GM20431 (cell line): Measurements from ENCODE around the gene EME2.

Experiments
- in situ Hi-C: fragments of 300-500 bp; cut with MseI, MboI; formaldehyde crosslinking; loops from one replicate; pipeline ENCODE4 v1.15.0; 2020; ENCODE audit warnings: low sequenced_read_pairs; ENCODE audit not compliant: unreplicated experiment

EME2 gene

DNA sequence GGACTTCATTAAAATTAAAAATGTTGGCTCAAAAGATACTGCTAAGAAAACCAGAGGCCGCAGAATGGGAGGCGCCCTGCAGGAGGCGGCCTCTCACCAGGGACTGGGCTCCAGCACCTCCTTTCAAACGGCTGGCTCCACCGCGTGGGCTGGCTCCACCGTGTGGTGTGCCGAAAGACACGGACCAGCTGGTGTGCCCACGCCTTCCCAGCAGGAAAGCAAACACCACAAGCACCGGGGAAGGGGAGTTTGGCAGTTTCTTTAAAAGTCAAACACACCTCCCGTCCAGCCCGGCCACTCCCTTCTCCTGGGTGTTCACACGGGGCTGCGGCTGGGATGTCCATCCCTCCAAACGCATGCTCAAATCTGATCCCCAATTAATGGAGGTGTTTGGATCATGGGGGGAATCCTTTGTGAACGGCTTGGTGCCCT, 40.1 kb downstream of the EME2 start:
- in situ Hi-C loops, result no loop called here

DNA sequence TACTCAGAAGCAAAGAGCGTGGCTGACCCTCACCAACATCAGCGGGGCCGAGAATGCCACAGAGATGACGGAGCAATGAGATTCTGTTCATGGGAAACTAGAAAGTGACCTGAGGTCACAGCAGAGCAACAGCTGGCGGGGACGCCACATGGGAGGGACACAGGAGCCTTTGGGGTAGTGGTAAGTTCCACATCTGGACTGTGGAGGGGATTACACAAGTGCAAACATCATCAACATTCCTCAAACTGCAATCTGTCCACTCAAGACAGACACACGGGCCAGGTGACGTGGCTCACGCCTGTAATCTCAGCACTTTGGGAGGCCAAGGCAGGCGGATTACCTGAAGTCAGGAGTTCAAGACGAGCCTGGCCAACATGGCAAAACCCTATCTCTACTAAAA, 42.9 kb downstream of the EME2 start:
- in situ Hi-C loops, result no loop called here

DNA sequence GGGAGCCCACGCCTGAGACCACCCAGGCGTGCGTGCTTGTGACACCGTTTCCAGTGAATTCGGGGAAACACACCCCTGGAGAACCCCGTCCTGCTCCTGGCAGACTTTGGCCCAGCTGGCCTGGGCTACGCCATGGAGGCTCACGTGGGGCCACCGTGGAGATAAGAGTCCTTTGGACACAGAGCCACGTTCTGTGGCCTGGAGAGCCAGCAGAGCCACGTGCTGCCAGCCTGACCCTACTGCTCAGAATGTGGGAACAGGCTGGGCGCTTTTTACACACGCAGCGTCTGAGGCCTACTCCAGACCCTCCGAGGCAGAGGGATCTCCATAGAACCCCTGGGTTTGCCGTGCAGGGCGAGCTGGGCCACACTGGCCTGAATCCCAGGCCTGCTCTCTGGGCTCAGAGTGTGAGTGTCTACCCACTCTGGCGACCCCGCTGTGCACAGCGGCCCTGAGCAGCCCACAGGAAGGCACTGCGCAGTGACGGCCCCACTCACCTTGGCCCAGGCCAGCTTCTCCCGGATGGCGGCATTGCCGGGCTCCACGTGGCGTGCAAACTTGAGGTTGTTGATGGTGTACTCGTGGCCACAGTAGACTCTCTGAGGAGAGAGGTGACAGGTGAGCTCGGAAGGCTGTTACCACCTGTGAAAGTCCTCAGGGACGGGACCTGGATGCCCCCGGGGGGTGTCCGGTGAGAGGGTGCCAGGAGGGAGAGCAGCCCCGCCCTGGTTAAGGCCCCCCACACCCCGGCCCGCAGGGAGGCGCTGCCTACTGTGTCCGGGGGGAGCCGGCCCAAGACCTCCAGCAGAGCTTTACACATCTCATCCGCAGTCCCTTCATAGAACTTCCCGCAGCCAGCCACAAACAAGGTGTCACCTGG, 44.0 kb downstream of the EME2 start:
- in situ Hi-C loops, result no loop called here

DNA sequence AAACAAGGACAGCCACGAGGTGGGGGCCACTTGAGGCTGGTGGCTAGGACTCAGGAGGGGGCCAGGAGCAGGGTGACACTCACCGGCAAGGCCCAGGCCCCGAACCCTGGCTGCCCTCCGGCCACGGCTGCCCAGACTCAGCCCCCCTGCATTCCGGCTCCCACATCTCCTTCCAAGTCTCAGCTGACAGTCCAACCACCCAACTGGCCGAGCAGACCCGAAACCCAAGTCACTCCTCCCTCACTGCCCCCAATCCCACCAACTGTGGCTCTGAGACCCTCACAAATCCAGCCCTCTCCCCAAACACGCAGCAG, 44.6 kb downstream of the EME2 start:
- in situ Hi-C loops, result no loop called here

DNA sequence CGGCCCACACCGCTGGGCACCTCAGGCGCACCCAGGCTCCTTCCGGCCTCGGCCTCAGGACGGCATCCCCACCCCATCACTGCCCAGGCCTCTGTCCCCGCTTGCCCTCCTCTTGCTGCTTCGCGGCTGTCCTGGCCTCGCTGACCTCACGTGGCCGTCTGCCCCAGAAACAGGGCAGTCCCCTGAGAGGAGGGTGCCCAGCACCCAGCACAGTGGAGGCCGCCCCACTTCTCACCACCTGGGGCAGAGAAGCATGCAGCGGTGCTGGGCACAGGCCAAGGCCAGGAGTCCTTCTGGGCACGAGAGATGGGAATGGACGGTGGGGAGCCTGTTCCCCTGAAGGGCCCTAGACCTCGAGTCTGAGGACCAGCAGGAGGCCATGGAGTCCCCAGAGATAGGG, 45.1 kb downstream of the EME2 start:
- in situ Hi-C loops, result no loop called here

DNA sequence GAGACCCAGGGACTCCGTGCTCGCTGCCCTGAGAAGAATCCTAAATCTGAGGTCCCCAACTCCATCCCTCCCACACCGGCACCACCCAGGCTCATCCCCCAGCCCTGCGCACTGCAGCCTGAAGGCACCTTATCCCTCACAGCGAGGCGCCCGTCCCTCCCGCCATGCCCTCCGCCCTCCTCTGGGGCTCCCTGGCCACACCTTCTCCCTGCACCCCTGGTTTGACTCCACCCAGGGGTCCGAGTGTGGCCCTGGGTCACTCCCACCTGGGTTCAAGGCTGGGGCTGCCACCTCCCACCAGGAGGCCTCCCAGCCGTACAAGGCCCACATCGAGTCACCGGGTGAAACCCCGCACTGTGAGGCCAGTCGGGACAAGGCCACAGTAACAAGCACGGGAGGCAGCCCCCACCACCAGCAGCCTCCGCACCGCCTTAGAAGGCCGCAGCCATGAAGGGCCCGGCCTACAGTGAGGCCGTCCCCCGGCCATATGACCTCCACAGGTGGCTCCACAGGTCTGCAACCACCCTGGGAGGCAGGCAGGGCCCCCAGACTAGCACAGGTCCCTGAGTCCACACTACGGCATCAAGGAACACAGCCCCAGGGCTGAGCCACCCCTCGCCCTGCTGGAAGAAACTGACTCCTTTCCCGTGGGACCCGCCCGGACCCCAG, 45.7 kb downstream of the EME2 start:
- in situ Hi-C loops, result no loop called here

DNA sequence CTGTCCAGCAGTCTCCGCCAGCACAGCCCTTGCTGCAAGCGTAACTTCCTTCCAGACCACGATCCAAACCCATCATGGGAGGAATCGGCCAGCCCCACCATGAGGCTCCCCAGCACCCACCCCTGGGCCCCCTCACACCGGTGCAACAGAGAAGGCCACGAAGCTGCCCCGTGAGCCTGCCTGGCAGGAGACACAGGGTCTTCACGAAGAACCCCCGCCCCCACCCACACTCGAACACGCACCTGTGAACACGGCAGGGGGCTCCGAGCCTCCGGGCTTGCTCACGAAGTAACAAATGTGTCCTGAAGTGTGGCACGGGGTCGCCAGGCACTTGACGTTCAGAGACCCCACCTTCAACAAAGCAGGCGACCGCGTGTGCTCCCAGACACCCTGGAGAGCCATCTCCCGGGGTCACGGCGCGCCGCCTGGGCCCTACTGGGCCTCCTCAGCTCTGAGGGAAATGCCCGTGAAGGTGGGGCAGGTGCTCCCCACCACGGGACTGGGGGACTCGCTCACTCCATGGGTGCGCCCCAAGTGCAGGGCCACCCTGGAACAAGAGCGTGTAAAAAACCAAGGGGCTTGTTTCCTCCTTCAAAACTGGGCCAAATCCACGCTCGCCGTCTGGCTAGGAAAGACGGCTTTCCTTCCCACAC, 46.4 kb downstream of the EME2 start:
- in situ Hi-C loops, result no loop called here

DNA sequence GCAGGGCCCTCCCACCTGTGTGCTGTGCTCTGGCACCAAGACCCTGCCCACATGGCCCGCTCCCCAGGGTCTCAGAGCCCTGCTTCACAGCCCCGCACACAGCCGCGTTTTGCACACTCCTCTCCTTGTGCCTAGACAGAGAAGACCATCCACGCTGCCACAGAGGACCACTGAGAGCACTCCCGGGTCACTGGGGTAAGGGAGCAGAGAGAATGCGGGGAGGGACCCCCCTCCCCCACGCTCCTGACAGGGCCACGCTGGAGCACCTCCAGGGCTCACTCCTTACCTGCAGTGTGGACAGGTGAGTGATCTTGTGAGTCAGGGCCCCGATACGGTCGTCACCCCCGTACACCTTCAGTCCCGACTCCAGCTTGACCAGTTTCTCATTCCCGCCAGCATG, 47.0 kb downstream of the EME2 start:
- in situ Hi-C loops, result no loop called here

DNA sequence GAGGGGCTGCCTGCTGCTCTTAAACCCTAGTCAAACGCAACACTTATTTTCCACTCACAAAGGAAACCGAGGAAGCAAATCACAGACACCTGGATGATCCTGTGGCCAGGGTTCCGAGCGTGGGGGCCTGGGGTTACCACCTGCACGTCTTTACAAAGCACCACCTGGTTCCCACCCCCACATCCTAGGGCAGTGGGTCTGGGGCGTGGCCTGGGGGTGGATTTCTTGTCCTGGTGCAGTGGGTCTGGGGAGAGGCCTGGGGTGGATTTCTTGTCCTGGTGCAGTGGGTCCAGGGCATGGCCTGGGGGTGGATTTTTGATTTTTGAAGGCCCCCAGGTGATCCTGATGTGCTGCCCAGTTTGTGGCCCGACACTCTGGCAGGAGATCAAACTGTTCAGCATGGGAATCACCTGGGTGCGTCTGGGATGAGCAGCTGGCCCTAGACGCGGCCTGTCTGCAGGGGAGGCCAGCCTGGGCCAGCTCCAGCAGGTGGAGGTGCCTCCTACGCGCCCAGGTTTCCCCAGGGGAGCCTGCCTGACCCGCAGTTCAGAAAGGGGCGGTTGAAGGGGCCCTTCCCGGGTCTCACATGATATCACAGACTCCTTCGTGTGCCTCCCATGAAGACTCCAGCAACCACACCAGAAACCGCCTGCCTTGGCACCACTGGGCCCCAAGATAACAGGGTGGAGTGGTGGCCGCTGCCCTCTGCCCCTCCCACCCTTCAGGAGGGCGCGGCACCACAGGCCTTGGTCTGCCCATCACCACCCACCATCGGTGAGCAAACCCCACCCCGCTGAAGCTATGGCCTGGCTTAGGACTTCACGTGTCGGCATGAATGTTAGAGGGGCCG, 47.7 kb downstream of the EME2 start:
- in situ Hi-C loops, result no loop called here

DNA sequence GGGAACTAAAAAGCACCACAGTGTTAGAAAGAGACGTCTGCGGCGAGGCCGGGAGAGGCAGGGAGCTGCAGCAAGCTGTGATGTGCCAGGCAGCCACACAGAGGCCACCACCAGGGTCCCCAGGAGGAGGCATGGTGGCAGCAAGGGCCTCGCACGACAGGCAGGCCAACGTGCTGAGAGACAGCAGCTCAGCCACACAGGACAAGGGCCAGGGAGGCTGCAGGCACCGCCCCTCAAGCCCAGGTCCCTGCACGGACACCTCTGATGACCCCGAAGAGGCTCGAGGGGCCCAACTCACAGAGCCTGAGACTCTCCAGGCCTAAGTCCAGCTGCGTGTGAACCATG, 48.3 kb downstream of the EME2 start:
- in situ Hi-C loops, result no loop called here

DNA sequence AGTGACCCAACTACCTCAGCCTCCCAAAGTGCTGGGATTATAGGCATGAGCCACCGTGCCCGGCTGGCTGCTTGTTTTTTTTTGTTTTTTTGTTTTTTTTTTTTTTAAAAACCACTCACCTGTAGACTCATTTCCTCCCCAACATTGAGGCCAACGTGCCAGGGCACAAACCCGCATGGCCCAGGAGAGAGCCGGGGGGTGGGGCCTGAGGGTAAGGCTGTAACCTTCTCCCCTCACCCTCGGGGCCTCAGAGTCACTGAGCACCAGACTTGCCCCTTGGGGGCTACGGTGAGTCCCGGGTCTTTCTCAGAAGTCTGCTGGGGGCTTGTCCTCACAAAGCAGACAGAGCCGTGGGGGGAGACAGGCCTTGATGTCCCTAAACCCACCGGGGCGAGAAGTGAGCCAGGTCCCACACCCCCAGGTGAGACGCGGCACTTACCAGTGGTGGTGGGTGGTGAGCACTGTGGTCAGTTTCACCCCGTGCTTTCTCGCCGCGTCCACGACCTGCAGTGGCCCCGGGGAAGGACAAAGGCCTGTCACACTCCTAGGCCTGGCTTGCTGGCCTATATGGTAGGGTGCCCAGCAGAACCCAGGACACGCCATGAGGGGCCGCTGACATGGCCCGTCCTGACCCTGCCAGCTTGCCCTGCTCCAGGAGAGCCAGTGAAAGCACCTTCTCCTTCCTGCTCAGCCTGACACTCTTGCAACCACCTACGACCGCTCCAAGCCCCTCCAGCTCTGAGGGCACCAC, 49.4 kb downstream of the EME2 start:
- in situ Hi-C loops, result no loop called here

DNA sequence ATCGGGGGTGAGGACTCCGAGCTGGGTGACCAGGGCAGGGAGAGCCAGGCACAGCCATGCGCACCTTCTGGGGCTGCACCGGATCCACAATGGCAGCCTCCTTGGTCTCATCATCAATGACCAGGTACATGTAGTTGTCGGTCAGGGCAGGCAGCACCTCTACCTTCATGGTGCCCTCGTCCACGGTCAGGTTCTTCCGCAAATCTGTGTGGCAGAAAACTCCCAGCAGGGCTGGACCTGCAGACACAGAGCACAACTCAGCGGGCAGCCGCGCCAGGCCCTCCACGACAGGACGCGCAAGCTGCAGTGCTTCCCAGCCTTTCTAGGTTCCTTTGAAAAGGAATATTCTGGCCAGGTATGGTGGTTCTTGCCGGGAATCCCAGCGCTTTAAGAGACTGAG, 50.2 kb downstream of the EME2 start:
- in situ Hi-C loops, result no loop called here

DNA sequence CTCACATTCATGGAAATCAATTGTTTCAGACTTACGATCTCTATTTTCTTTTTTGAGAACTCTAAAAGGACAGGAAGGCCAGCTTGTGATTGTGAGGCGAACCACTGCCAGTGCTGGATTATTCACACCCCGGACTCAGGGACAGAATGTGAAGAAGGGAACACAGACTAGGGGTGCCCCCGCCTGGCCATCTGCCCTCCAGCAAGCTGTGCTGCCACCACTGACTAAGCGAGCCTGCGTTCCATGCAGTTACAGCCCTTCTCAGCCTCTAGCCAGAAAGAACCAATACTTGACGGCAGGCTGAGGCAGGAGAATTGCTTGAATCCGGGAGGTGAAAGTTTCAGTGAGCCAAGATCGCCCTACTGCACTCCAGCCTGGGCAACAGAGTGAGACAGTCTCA, 51.2 kb downstream of the EME2 start:
- in situ Hi-C loops, result no loop called here

DNA sequence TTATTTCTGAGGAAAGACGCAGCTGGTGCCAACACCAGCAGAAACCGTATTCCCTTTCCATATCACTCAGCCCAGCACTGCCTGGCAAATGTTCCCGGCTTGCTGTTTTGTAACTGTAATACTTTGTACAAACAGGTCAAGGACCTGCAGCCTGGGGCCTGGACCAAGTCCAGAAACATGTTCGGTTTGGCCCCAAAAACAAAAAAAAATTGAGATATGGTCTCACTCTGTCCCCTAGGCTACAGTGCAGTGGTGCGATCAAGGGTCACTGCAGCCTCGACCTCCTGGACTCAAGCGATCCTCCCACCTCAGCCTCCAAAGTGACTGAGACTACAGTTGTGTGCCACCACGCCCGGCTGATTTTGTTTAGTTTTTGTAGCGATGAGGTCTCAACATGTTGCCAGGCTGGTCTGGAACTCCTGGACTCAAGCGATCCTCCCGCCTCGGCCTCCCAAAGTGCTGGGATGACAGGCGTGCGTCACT, 52.8 kb downstream of the EME2 start:
- in situ Hi-C loops, result no loop called here
